GM10266 (cell line): ENCODE measurements around the gene NR2C2AP.

Source experiments
- DNase-seq: peaks from one replicate; pipeline ENCODE4 v3.0.0; 2012; ENCODE audit errors: extremely low spot score
- TF ChIP-seq, protein P1 (sequence below): IDR thresholded peaks from 2 replicates; pipeline ENCODE4 v1.5.1; 2012; ENCODE audit warnings: mild to moderate bottlenecking, low read depth; ENCODE audit not compliant: control insufficient read depth, insufficient read depth; ENCODE audit errors: missing control alignments

Gene NR2C2AP

DNA sequence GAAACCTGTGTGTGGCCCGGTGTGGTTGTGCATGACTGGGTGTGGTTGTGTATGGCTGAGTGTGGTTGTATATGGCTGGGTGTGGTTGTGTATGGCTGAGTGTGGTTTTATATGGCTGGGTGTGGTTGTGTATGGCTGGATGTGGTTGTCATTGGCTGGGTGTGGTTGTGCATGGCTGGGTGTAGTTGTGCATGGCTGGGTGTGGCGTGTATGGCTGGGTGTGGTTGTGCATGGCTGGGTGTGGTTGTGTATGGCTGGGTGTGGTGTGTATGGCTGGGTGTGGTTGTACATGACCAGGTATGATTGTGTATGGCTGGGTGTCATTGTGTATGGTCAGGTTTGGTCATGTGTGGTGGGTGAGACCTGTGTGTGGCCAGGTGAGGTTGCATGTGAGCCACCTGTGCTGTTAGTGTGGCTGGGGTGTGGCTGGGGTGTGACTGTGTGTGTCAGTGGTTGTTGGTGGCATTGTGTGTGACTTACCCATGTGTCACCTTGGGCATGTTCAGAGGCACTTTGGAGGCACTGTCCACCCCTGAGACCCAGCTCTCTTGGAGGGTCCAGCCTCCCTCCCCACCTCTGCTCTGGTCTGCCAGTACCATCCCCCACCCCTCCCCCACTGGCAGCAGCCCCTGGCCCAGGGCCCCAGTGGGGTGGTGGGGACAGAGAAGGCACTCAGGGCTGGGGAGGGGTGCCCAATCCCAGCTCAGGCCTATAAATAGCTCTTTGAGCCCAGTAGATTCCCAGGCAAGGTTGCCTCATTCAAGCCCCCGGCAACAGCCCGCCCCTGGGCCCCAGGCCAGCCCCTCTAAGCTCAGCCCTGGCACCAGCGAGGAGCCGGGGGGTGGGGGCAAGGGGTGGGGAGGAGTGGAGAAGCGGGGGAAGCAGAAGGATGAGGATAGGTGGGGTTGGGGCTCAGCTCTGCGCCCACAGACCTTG is 4.7 kb upstream of the NR2C2AP start:
- DNase-seq, result no peak
- TF ChIP-seq, protein P1, sequence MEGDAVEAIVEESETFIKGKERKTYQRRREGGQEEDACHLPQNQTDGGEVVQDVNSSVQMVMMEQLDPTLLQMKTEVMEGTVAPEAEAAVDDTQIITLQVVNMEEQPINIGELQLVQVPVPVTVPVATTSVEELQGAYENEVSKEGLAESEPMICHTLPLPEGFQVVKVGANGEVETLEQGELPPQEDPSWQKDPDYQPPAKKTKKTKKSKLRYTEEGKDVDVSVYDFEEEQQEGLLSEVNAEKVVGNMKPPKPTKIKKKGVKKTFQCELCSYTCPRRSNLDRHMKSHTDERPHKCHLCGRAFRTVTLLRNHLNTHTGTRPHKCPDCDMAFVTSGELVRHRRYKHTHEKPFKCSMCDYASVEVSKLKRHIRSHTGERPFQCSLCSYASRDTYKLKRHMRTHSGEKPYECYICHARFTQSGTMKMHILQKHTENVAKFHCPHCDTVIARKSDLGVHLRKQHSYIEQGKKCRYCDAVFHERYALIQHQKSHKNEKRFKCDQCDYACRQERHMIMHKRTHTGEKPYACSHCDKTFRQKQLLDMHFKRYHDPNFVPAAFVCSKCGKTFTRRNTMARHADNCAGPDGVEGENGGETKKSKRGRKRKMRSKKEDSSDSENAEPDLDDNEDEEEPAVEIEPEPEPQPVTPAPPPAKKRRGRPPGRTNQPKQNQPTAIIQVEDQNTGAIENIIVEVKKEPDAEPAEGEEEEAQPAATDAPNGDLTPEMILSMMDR, result no peak

GRCh38 chr19:19206938-19207337 is 3.7 kb upstream of the NR2C2AP start:
- DNase-seq, result no peak

DNA sequence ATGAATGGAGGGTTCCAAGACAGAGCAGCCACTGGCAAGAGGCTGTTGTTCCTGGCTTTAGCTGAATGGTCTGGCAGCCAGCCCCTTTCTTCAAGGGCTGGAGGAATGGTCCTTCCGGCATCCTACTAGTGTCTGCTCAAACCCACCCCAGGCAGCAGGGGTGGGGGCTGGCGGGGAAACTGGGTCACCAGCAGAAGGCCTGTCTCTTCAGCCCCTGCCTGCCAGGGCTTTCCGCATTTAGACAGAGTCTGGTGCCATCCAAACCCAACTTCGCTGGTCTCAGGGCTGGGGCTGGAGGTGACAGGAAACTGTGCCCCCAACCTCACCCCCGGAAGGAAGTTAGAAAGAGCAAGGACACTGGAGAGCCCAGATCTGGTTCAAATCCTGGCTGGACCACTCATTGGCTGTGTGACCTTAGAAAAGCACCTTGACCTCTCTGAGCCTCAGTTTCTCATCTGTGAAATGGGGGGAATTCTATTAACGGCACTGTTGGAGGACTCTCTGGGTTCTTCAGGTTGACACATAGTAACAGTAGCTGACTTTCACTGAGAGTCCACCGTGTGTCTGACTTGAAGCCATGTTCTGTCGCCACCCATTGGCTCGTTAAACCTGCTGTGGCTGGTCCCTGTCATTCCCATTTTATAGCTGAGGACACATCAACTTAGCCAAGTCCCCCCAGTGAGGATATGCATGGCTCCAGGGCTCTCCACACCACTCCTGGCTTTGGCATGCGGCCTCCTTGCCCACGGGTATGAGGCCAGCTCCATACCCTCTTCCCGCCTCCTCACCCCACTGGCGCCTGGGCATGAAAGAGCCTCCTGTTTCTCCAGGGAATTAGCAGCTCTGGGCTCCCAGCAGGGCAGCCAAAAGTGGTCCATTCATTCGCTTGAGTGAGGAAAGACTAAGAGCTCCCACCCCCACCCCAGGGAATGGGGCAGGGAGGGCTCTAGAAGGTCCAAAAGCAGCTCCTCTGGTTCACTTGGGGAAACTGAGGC is 2.5 kb upstream of the NR2C2AP start:
- TF ChIP-seq, protein P1, result no peak

More at GRCh38 chr19:19206938-19207337, 3.7 kb upstream of the NR2C2AP start:
- TF ChIP-seq, protein P1, result no peak

DNA sequence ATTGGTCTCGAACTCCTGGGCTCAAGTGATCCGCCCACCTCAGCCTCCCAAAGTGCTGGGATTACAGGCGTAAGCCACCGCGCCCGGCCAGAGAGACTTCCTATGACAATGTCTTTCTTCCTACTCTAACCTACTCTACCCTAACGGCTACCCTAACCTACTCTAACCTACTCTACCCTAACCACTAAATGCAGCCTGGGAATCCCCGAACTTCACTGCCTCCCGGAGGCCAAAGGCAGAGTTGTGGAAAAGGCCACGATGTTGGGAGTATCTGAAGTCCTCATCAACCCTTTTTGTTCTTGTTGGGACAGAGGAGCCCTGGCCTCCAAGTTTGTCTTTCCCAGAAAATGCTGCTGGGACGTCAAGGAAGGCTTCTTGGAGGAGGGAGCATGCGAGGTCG is 967 bp upstream of the NR2C2AP start:
- DNase-seq, result no peak
- TF ChIP-seq, protein P1, result no peak

More for the DNA sequence above, 2.5 kb upstream of the NR2C2AP start:
- DNase-seq, result no peak

DNA sequence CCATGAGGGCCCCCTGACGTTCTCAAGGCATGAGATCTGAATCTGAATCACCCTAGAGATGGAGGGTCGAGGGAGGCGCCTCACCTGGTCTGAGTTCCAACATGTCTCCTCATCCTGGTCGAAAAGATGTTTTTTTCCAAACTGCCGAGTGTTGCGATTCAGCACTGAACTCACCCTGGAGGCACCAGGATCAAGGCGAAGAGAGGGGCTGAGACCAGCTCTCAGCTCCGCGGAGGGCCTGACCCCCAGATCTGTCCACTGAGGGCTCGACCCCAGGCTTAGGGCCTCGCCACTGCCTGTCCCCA is 555 bp downstream of the NR2C2AP start:
- TF ChIP-seq, protein P1, result no peak
- DNase-seq, result no peak

DNA sequence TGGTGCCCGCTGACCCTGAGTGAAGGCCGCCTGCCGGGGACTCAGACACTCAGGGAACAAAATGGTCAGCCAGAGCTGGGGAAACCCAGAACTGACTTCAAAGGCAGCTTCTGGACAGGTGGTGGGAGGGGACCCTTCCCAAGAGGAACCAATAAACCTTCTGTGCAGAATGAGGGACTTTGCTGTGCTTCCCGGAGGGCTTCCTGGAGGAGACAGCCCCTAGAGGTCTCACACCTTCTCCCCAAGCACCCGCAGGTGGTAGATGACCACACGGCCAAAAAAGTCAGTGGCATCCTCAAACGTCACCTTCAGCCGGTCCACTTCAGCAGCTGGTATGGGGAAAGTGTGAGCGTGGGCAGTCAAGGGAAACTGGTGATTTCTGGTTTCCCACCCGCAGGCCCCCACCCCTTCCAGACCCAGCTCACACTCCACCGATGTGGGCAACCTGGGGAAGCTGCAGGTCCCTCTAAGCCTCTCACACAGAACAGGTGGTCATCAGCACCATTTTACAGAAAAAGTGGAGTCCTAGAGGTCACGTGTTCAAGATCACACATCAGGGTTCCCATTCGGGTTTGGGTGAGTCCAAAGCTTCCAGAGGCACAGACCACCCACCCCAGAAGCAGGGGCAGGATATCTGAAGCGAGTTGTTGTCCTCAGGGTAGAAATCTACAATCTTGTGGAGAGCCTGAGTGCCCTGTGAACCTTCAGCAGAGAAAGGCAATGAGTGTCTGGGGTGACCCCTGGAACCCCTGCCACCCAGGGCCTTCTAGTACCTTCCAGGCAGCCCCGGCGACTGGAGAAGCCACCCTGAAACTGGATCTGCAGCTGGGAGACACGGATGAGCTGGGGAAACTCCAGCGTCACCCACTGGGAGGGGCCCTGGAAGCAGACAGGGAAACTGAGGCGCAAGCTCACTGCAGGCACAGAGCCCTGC is 1.2 kb downstream of the NR2C2AP start:
- TF ChIP-seq, protein P1, result no peak
- DNase-seq, result no peak
